Medulla oblongata (tissue), 1 donor: ENCODE measurements around the gene VPS52.
"Not testable (repeated sequence)": the region's sequence is repeated elsewhere in the genome, so short reads cannot be mapped to it uniquely, and the experiment has no call there.

ENCODE experiments used
- DNase-seq: peaks from one replicate; pipeline ENCODE4 v3.0.0-alpha.2; 2015; ENCODE audit errors: extremely low spot score

The VPS52 gene

GRCh38 chr6:33280539-33280938 is 8.9 kb upstream of the VPS52 start:
- DNase-seq = no peak

GRCh38 chr6:33279971-33280511 is 8.4 kb upstream of the VPS52 start:
- no peak for DNase-seq

GRCh38 chr6:33279257-33279695 is 7.6 kb upstream of the VPS52 start:
- DNase-seq = no peak

- no peak for DNase-seq
These were observed 7.1 kb upstream of the VPS52 start for GRCh38 chr6:33278810-33279209.

GRCh38 chr6:33278392-33278741 is 6.7 kb upstream of the VPS52 start:
- no peak for DNase-seq

GRCh38 chr6:33277663-33278391 is 6.2 kb upstream of the VPS52 start:
- no peak for DNase-seq

GRCh38 chr6:33276864-33277662 is 5.4 kb upstream of the VPS52 start, which contains the start of gene B3GALT4:
Gene B3GALT4 (plus strand): TSS chr6:33277123. CDS start chr6:33277420, 297 bp downstream.
- DNase-seq = peak; percentile 38

- no peak for DNase-seq
These were observed 4.8 kb upstream of the VPS52 start for GRCh38 chr6:33276581-33276863.

- DNase-seq = not testable (repeated sequence)
These were observed 4.3 kb upstream of the VPS52 start for GRCh38 chr6:33275795-33276580.

- no peak for DNase-seq
These were observed 2.5 kb upstream of the VPS52 start for GRCh38 chr6:33273924-33274902.

GRCh38 chr6:33273129-33273923 is 1.6 kb upstream of the VPS52 start:
- DNase-seq = no peak

GRCh38 chr6:33272275-33273128 is 826 bp upstream of the VPS52 start:
- DNase-seq = no peak

GRCh38 chr6:33271117-33271467 is 584 bp downstream of the VPS52 start:
- DNase-seq = peak; percentile 27

- DNase-seq = no peak
These were observed 7.7 kb downstream of the VPS52 start for GRCh38 chr6:33264015-33264414.

- DNase-seq = not testable (repeated sequence)
These were observed 9.2 kb downstream of the VPS52 start for GRCh38 chr6:33262490-33262889.

- no peak for DNase-seq
These were observed 12.6 kb downstream of the VPS52 start for GRCh38 chr6:33259032-33259431.

- DNase-seq = no peak
These were observed 17.1 kb downstream of the VPS52 start for GRCh38 chr6:33254591-33254990.

- no peak for DNase-seq
These were observed 18.9 kb downstream of the VPS52 start for GRCh38 chr6:33252759-33253158.

GRCh38 chr6:33251395-33252012 is 20.2 kb downstream of the VPS52 start:
- no peak for DNase-seq
